ENCODE measurements around the gene DSCAML1.
A peak's percentile ranks its signal among the peaks of the same experiment; 100 is the strongest.

DSCAML1 gene

DNA sequence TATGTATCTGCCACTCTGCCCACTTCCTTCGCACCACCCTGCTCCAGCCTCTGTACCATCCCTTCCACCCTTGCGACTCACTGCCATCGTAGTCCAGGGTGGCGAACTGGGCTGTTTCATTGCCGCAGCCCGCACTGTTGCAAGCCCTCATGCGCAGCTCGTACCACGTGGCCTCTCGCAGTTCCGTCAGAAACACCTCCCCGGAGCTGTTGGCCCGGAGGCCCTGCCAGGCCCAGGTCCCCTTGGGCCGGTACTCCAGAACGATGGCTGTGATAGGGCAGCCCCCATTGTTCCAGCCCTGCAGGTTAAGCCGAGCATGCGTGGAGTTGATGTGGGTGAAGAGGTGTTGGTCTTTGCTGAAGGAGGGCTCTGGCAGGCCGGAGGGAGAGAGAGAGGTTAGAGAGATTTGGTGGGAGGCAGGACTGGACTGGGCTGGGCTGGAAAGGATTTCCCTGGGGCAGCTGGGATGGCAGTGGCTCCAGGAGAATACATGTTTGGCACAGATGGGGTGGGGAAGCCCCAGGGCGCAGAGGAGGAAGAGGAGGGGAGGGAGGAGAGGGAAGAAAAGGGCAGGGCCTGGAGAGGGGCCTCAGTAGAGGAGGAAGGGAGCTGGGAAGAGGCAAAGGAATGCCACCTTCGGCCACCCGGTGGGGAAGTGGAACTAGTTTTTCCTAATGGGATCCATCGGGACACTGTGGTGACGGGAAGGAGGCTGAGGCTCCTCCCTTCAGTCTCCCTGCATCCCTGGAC, 359.8 kb downstream of the DSCAML1 start:
- DNase-seq, result no peak

DNA sequence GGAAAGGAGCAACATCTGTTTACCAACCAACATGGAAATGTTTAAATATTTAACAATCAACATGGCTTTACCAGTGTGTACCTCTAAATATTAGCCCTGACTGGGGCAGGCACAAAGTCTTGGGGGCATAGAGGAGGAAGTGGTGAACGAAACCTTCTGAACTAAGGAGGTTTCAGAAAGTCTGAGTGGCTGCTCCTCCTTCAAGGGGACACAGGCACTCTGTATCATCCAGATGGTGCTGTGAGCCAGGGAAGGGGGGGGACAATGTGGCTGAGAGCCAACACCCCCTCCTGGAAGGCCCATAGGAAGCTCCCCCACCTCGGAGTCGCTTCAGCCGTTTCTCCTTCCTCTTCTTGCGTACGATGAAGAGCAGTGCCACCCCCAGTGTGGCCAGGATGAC, 361.7 kb downstream of the DSCAML1 start:
- no peak for DNase-seq

DNA sequence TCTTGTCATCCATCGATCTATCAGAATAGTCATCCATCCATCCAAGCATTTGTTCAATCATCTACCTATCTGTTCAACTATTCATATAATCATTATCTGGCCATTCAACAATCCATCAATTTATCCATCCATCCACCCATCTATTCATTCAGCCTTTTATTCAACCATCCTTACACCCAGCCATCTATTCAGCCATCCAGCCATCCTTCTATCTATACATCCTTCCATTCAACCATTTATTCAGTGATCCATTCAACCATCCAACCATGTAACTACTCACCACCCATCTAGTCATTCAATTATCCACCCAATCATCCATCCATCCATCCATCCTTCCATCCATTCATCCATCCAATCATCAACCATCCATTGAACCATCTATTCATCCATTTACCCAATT, 362.5 kb downstream of the DSCAML1 start:
- no peak for DNase-seq

GRCh38 chr11:117433717-117434116, 363.3 kb downstream of the DSCAML1 start:
- no peak for DNase-seq

- no peak for DNase-seq
Observed at GRCh38 chr11:117431436-117431835, 365.6 kb downstream of the DSCAML1 start.

DNA sequence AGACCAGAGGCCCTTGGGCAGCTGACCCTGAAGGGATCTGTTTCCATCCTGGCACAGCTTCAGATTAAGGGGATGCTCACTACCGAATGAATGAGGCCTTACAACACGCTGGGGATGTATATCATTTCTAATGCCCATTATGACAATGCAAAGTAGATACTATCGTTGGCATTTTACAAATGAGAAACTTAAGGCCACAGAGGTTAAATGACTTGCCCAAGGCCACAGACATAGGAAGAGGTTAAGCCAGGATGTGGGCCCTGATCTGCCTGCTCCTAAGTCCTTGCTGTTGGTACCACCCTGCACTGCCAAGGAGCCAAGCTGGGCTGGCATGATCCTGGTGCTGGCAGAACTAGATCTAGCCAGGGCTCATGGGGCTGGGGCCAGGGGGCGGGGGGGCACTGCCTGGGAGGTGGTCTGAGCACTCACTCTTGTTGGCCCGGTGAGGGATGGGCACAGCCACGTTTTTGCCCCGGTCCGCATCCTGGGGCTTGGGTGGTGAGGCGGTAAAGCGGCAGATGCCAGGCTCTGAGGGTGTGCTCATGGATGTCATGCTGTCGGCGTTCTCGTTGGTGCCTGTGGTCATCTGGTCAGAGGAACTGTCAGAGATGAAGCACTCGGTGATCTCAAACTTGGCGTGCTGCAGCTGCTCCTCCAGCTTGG, 366.6 kb downstream of the DSCAML1 start:
- no peak for DNase-seq

DNA sequence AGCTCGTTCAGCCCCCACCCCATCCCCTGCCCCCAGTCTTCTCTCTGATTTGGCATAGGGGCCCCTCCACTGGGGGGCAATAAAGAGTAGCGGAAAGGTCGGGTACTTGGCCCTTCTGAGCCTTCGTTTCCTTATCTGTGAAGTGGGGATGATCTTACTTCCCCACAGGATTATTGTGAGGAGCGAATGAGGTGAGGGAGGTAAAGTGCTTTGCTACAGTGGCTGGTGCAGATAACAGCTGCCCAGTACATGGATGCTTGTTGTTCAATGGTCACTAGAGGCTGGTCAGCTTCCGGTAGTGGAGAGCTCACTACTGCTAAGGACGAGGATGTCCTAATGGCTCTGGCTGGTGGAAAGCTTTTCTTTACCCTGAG, 368.2 kb downstream of the DSCAML1 start:
- DNase-seq, result no peak

DNA sequence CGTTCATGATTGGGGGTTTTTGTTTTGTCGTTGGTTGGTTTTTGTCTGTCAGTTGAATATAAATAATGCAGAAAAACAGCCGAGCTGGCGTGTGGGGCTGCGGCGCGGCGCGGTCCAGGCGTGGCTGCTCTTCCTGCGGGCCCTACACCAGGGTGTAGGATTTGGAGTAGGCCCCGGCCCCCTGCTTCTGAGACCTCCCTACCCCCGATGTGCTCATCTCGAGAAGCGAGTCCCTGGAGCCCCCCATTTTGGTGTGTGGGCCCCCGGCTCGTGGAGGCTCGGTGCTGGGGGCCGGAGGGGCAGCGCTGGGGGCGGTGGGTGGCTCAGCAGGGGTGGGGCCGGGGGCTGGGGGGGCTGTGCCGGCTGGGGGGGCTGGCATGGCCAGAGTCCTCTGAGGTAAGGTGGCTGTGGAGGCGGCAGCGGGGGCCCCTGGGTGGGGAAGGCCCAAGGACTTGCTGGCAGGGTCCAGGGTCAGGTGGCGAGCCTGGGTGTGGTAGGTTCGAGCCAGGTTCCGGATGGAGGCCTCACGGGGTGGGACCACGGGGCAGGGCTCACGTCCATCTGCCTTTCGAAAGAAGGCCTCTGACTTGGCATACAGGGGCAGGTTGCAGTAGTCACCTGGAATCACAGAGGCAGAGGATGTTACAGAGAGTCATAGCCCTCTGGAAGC, 368.7 kb downstream of the DSCAML1 start:
- DNase-seq, result no peak

- no peak for DNase-seq
Observed at GRCh38 chr11:117427356-117427874, 369.6 kb downstream of the DSCAML1 start.

DNA sequence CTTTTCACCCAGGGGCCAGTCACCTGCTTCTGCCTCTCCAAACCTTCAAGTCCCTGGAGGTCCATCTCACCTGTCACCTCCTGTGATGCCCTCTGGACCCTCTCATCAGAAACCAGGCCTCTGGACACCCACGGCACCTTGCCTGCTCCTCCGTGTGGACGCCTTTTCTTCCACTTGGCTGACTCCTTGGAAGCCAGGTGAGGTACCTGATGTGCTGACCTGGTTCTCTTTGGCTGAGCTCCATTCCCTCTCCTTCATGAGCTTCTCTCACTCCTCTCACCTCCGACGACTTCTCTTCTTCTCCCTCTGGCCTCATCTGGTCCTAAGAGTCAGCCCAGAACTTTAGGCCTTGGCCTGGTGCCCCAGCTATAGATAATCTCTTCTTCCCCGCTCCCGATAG, 370.1 kb downstream of the DSCAML1 start:
- DNase-seq, result no peak

DNA sequence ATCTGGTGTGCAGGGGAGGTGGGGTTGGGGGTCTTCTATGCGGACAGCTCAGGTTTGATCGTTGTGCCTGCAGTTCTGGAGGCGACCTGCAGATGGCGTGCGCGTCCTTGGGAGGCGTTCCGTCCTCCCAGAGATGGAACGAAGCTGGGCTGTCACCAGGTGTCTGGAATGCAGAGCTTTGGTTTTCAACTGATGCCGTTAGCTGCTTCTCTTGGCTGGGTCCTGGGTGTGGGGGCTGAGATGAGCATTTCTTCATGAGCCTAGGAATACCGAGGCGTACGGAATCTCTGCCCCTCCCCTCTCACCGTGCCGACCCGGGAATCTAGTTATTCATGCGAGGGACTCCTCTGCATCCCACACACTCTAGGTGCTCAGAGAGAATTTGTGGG, 370.7 kb downstream of the DSCAML1 start:
- peak; percentile 75 for DNase-seq

- no peak for DNase-seq
Observed at GRCh38 chr11:117425679-117426296, 371.2 kb downstream of the DSCAML1 start.

GRCh38 chr11:117424781-117425180, 372.2 kb downstream of the DSCAML1 start:
- DNase-seq, result no peak

DNA sequence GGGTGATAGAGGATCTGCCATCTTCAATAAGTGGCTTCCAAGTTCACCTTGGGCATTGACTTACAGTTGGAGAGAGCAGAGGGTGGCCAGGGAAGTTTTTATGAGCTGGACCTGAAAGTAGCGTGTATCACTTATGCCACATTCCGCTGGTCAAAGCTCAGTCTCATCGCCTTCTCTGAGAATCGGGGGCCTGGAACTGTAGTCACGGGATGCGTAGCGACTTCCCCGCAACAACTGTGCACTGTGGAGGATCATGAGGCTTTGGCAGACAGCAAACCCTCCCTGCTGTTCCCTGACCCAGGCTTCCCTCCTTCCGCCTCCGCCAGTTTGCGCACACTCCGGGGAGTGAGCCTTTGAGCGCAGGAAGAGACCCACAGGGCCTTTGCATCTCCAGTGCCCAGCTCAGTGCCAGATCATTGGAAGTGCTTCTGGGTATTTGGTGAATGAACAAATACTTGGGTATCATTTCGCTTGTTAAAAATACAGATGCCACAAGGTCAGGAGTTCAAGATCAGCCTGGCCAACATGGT, 373.9 kb downstream of the DSCAML1 start:
- no peak for DNase-seq

- no peak for DNase-seq
Observed at GRCh38 chr11:117421476-117421875, 375.5 kb downstream of the DSCAML1 start.

DNA sequence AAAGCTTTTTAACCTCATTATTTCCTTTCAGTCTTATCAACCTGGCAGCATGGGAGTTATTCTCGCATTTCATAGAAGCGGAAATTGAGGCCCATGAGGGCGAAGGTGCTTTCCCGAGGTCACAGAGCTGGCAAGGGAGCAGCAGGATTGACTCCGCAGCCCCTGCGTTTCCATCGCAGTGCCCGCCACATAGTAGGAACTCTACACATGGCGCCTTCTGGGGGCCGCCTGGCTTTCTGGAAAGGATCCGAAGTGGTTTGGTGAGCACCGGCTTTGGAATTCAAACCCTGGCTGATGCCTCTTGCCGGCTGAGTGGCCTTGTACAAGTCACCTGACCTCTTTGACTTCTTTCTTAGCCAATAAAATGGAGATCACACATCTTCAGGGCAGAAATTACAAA, 376.0 kb downstream of the DSCAML1 start:
- no peak for DNase-seq

- DNase-seq, result no peak
Observed at GRCh38 chr11:117420598-117420997, 376.4 kb downstream of the DSCAML1 start.

DNA sequence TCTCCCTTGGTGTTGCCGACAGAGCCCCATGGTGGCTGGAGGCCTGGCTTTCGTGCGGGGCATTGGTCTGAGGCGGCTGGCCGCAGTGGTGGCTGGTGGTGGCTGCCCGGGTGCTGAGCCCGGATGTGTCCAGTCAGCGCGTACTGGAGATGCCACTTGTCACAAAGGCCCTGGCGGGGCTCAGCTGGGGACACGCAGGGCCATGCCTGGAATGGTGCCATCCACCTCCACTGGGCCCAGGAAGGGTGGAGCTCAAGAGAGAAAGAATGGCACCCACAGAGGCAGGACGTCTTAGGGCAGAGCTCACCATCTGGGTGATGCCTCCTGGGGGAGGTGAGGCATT, 376.9 kb downstream of the DSCAML1 start:
- DNase-seq, result no peak

DNA sequence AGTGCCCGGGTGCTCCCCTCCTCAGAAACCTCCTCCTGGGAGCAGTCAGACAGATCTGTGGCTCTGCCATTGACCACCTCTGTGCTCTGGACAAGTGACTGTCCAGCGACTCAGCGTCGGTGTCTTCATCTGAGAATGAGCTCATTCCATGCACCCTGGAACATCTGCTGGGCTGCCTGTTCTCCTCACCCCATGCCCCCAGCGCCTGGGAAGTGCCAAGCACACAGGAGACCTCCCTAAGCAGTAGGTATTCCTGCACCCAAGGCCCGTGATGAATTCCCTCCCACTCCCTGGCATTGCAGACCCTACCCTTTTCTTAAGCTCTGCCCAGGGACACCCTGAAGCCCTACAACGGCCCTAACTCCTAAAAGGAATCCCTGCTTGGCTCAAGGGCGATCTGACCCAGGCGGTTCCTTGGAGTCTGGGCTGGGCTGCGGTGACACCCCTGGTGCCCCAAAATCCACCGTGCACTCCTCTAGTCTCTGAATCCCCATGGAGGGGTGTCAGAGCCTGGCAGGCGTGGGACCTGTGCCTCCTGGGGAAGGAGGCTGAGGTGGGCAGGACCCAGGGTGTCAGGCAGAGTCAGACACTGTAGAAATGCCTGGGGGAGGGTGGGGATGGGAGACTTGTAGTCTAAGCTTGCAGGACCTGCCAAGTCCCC, 377.4 kb downstream of the DSCAML1 start:
- no peak for DNase-seq

GRCh38 chr11:117418737-117419481, 378.1 kb downstream of the DSCAML1 start:
- DNase-seq, result no peak

DNA sequence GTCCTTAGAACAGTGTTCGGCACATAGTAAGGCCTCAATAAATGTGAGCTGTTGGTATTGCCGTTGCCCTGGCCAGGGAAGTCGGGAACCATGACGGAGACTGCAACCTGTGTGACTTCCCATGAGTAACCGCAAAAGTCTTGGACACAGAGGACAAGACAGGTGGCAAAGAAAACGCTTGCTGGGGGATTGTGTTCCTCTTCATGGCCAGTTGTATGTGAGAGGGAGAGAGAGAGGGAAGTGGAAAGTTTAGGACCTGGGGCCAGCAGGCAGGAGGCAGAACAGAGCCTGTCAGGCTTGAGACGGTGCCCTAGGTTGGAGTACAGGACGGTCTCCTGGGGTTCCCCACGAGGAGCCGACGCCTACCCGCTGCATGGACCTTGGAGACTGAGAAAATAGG, 379.2 kb downstream of the DSCAML1 start:
- no peak for DNase-seq

- no peak for DNase-seq
Observed at GRCh38 chr11:117417342-117417741, 379.7 kb downstream of the DSCAML1 start.
